K562 (cell line): Measurements from ENCODE around the gene USF2. TPM values are rescaled to one million over a fixed set of nuclear protein-coding genes. Genes with fewer than 3 reads are reported as not detected.

Experiments used
- CBX1 ChIP-seq: sonication (generic); IDR thresholded peaks from 2 replicates; pipeline ENCODE4 v1.6.1; 2016; ENCODE audit warnings: antibody characterized with exemption, low read depth, mild to moderate bottlenecking
- DLX4 ChIP-seq: fragments of 250-450 bp; sonication (Bioruptor Pico); IDR thresholded peaks from 2 replicates; pipeline ENCODE4 v1.6.1; 2021; ENCODE audit warnings: mild to moderate bottlenecking
- E2F6 ChIP-seq, 2 experiments: IDR thresholded peaks; 2 replicates each; pipeline ENCODE4 v1.6.1; 2011; ENCODE audit warnings: borderline replicate concordance in 1 of 2, control low read depth in 1 of 2, low read depth in 1 of 2, low read length in 1 of 2, mild to moderate bottlenecking in 1 of 2, mixed read lengths in 1 of 2, moderate library complexity in 1 of 2; ENCODE audit not compliant: insufficient read depth in 1 of 2, insufficient read length in 1 of 2, poor library complexity in 1 of 2, severe bottlenecking in 1 of 2; ENCODE audit errors: extremely low read depth in 1 of 2
- HMBOX1 ChIP-seq: sonication (generic); IDR thresholded peaks from 2 replicates; pipeline ENCODE4 v1.6.1; 2016
- KDM5B ChIP-seq: fragments of 200-600 bp; sonication (generic); IDR thresholded peaks from 2 replicates; pipeline ENCODE4 v1.6.1; 2012; ENCODE audit warnings: low read depth, mild to moderate bottlenecking, moderate library complexity, low read length, control low read depth, inconsistent platforms; ENCODE audit not compliant: insufficient replicate concordance
- PCBP2 ChIP-seq: fragments of 200-400 bp; formaldehyde crosslinking; IDR thresholded peaks from 2 replicates; pipeline ENCODE4 v1.6.1; 2018; ENCODE audit warnings: low read length, low read depth, mild to moderate bottlenecking, moderate library complexity; ENCODE audit not compliant: poor library complexity, severe bottlenecking
- PHB2 ChIP-seq: fragments of 450-650 bp; IDR thresholded peaks from 2 replicates; pipeline ENCODE4 v1.6.1; 2017; ENCODE audit warnings: low read depth
- ZBTB1 ChIP-seq: sonication (generic); formaldehyde crosslinking; IDR thresholded peaks from 2 replicates; pipeline ENCODE4 v1.8.1; 2023; ENCODE audit warnings: missing genetic modification reagents, low read depth, mild to moderate bottlenecking, borderline replicate concordance
- ZBTB2 ChIP-seq: fragments of 450-650 bp; IDR thresholded peaks from 2 replicates; pipeline ENCODE4 v1.6.1; 2016; ENCODE audit warnings: antibody characterized with exemption
- ZNF140 ChIP-seq: fragments of 250-450 bp; sonication (Bioruptor Pico); IDR thresholded peaks from 2 replicates; pipeline ENCODE4 v1.8.0; 2021; ENCODE audit warnings: moderate library complexity, mild to moderate bottlenecking, inconsistent platforms
- ZNF184 ChIP-seq: sonication (generic); formaldehyde crosslinking; IDR thresholded peaks from 2 replicates; pipeline ENCODE4 v1.5.0; 2020; ENCODE audit warnings: missing genetic modification reagents
- polyA plus RNA-seq, 8 experiments: library from polyadenylated mRNA; depleted of rRNA in 4 of 8; stranded (reverse) in 5 of 8; unstranded in 3 of 8; fragments of >200 nt; fragmentation: Nextera tagmentation in 2 of 8; fragmentation: Illumina TruSeq in 1 of 8; extraction: Ambion mirVana in 2 of 8; extraction: Trizol in 1 of 8; gene quantifications; 2 replicates each; pipeline versions ENCODE4 v1.2.1 to v1.2.3, GENCODE V29; 2011 to 2014; ENCODE audit warnings: inconsistent platforms in 1 of 8, missing spikeins in 1 of 8
- total RNA-seq, 7 experiments: library from RNA; depleted of rRNA in 6 of 7; stranded (reverse); fragments of >200 nt in 6 of 7; fragmentation: Illumina TruSeq in 2 of 7; extraction: Trizol in 2 of 7; gene quantifications; 2 replicates each; pipeline versions ENCODE4 v1.2.1 to v1.2.3, GENCODE V29; 2011 to 2021; ENCODE audit warnings: low replicate concordance in 1 of 7
- TF ChIP-seq, protein P1 (sequence below), 2 experiments: fragments of 450-650 bp in 1 of 2; sonication (generic) in 1 of 2; formaldehyde crosslinking in 1 of 2; IDR thresholded peaks in 1 of 2; conservative IDR thresholded peaks in 1 of 2; 2 replicates each; pipeline versions ENCODE4 v1.6.1 to v1.8.1; 2016 to 2023; ENCODE audit warnings: mild to moderate bottlenecking in 2 of 2, moderate library complexity in 2 of 2, inconsistent platforms in 1 of 2, missing genetic modification reagents in 1 of 2

Gene USF2
- total and polyA plus RNA-seq, 9 of the 15 experiments (the other 6 are each of a cell fraction or from before 2014, with no cell fraction given) = 0.27 to 93.7 (median 58.4) TPM

GRCh38 chr19:35223084-35223790 is 45.5 kb upstream of the USF2 start (continued):
- TF ChIP-seq, protein P1, sequence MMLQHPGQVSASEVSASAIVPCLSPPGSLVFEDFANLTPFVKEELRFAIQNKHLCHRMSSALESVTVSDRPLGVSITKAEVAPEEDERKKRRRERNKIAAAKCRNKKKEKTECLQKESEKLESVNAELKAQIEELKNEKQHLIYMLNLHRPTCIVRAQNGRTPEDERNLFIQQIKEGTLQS (IDR thresholded peaks at IDR 0.05) = no peak
- TF ChIP-seq, protein P1 (CRISPR knock-in tag; conservative IDR thresholded peaks at IDR 0.05) = no peak
- TF ChIP-seq ZBTB2 (no peak), ZNF140 (CRISPR knock-in tag) (no peak), PHB2 (no peak), PCBP2 (no peak), ZBTB1 (CRISPR knock-in tag) (no peak), CBX1 (0 out of 2 replicates have a peak, but pooled peaks have one; percentile 23), DLX4 (CRISPR knock-in tag) (no peak), ZNF184 (CRISPR knock-in tag) (no peak), HMBOX1 (no peak), E2F6 (IDR thresholded peaks at IDR 0.05; ENCODE audit: borderline replicate concordance in 1 of 2, extremely low read depth in 1 of 2, insufficient read depth in 1 of 2, insufficient read length in 1 of 2, low read depth in 1 of 2, low read length in 1 of 2, poor library complexity in 1 of 2, severe bottlenecking in 1 of 2) (peak; percentile 29 to 38), KDM5B (no peak)
